Fibroblast of lung (primary cell): Measurements from ENCODE around the gene LINC00237. TPM values are rescaled to one million over a fixed set of nuclear protein-coding genes. Genes with fewer than 3 reads are reported as not detected.

Source experiments
- DNase-seq, 2 donors: peaks; one replicate each; pipeline versions ENCODE4 v3.0.0 to v3.0.0-alpha.2; 2010; ENCODE audit warnings: low read depth in 2 of 2
- H2AFZ ChIP-seq: 2 replicates; pipeline ENCODE4 v1.5.1; 2012; ENCODE audit warnings: low read length, control low read depth, inconsistent platforms
- H3K27ac ChIP-seq: 2 replicates; pipeline ENCODE4 v1.5.1; 2011; ENCODE audit warnings: low read length, control low read depth; ENCODE audit not compliant: insufficient read depth
- H3K27me3 ChIP-seq: 2 replicates; pipeline ENCODE4 v1.5.1; 2011; ENCODE audit warnings: mild to moderate bottlenecking, low read length; ENCODE audit not compliant: control insufficient read depth, insufficient read depth
- H3K36me3 ChIP-seq: 2 replicates; pipeline ENCODE4 v1.5.1; 2011; ENCODE audit warnings: low read length; ENCODE audit not compliant: control insufficient read depth, insufficient read depth
- H3K4me1 ChIP-seq: 2 replicates; pipeline ENCODE4 v1.5.1; 2011; ENCODE audit warnings: low read length; ENCODE audit not compliant: control insufficient read depth, insufficient read depth; ENCODE audit errors: extremely low read depth
- H3K4me2 ChIP-seq: 2 replicates; pipeline ENCODE4 v1.5.1; 2011; ENCODE audit warnings: low read length, control low read depth; ENCODE audit not compliant: insufficient read depth; ENCODE audit errors: extremely low read depth
- H3K4me3 ChIP-seq, 4 experiments: fragments of 200-600 bp in 1 of 4; sonication (generic) in 1 of 4; replicated peaks in 1 of 4; 2 replicates each; pipeline ENCODE4 v1.5.1; 2011 to 2016; ENCODE audit warnings: low read length in 4 of 4, low read depth in 3 of 4, mild to moderate bottlenecking in 3 of 4, control low read depth in 2 of 4, inconsistent platforms in 1 of 4, mixed read lengths in 1 of 4; ENCODE audit not compliant: insufficient read depth in 1 of 4; ENCODE audit errors: control extremely low read depth in 1 of 4
- H3K79me2 ChIP-seq: 2 replicates; pipeline ENCODE4 v1.5.1; 2012; ENCODE audit warnings: mild to moderate bottlenecking, low read length, inconsistent platforms; ENCODE audit not compliant: control insufficient read depth, insufficient read depth
- H3K9ac ChIP-seq: 2 replicates; pipeline ENCODE4 v1.5.1; 2011; ENCODE audit warnings: mild to moderate bottlenecking, low read length, control low read depth; ENCODE audit not compliant: insufficient read depth
- H3K9me3 ChIP-seq: 2 replicates; pipeline ENCODE4 v1.5.1; 2012; ENCODE audit warnings: low read depth, low read length; ENCODE audit not compliant: control insufficient read depth, insufficient read depth
- H4K20me1 ChIP-seq: 2 replicates; pipeline ENCODE4 v1.5.1; 2011; ENCODE audit warnings: low read length; ENCODE audit not compliant: control insufficient read depth, insufficient read depth; ENCODE audit errors: extremely low read depth
- EZH2 ChIP-seq: IDR thresholded peaks from 2 replicates; pipeline ENCODE4 v1.5.1; 2012; ENCODE audit warnings: low read length, control low read depth, mild to moderate bottlenecking; ENCODE audit errors: missing control alignments
- polyA plus RNA-seq, 2 donors: library from polyadenylated mRNA; depleted of rRNA in 1 of 2; stranded (reverse) in 1 of 2; unstranded in 1 of 2; fragments of >200 nt; gene quantifications; 2 replicates each; pipeline ENCODE4 v1.2.1, GENCODE V29; 2011 to 2012; ENCODE audit warnings: missing spikeins in 1 of 2
- total RNA-seq: library from RNA; depleted of rRNA; stranded (reverse); fragments of >200 nt; gene quantifications from 2 replicates; pipeline ENCODE4 v1.2.1, GENCODE V29; 2014
- TF ChIP-seq, protein P1 (sequence below), 2 donors: IDR thresholded peaks in 1 of 2; conservative IDR thresholded peaks in 1 of 2; 1 replicate in 1 of 2; 2 replicates in 1 of 2; pipeline ENCODE4 v1.5.1; 2011 to 2012; ENCODE audit warnings: low read length in 2 of 2, control low read depth in 1 of 2, inconsistent platforms in 1 of 2, low read depth in 1 of 2, mild to moderate bottlenecking in 1 of 2

Gene LINC00237
- total and polyA plus RNA-seq, 2 donors (not counting 1 experiment from before 2014, with no cell fraction given), result not detected

DNA sequence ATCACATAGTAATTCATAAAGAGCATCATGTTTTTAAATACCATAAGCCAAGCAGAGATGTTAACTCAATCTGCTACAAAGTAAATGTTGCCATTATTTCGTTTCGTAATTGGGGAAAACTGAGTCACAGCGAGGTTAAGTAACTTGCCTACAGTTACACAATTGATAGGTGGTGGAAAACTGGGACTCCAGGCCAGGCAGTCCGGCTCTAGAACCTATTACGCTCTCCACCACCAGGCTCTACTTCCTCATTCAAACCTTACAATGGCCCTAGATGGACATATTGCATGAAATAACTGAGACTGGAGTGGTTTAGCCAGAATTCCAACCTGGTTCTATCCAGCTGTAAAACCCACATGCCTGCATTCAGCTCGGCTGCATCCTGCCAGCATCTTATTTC, 58.2 kb downstream of the LINC00237 start:
- Histone ChIP-seq H2AFZ (no peak overlapping the region), H3K27me3 (no peaks in the 10 kb centered on the region), H3K4me1 (no peaks in the 10 kb centered on the region), H4K20me1 (no peaks in the 10 kb centered on the region), H3K79me2 (no peaks in the 10 kb centered on the region), H3K36me3 (no peaks in the 10 kb centered on the region), H3K9me3 (no peaks in the 10 kb centered on the region), H3K9ac (no peak overlapping the region), H3K27ac (no peak overlapping the region), H3K4me2 (no peak overlapping the region), H3K4me3 (no peak overlapping the region)
- no peak for DNase-seq
- TF ChIP-seq EZH2, result no peak
- TF ChIP-seq, protein P1, sequence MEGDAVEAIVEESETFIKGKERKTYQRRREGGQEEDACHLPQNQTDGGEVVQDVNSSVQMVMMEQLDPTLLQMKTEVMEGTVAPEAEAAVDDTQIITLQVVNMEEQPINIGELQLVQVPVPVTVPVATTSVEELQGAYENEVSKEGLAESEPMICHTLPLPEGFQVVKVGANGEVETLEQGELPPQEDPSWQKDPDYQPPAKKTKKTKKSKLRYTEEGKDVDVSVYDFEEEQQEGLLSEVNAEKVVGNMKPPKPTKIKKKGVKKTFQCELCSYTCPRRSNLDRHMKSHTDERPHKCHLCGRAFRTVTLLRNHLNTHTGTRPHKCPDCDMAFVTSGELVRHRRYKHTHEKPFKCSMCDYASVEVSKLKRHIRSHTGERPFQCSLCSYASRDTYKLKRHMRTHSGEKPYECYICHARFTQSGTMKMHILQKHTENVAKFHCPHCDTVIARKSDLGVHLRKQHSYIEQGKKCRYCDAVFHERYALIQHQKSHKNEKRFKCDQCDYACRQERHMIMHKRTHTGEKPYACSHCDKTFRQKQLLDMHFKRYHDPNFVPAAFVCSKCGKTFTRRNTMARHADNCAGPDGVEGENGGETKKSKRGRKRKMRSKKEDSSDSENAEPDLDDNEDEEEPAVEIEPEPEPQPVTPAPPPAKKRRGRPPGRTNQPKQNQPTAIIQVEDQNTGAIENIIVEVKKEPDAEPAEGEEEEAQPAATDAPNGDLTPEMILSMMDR (conservative IDR thresholded peaks at IDR 0.05 in 1 of 2, IDR thresholded peaks at IDR 0.05 in 1 of 2; ENCODE audit: low read depth in 1 of 2, low read length in 2 of 2), result no peak

DNA sequence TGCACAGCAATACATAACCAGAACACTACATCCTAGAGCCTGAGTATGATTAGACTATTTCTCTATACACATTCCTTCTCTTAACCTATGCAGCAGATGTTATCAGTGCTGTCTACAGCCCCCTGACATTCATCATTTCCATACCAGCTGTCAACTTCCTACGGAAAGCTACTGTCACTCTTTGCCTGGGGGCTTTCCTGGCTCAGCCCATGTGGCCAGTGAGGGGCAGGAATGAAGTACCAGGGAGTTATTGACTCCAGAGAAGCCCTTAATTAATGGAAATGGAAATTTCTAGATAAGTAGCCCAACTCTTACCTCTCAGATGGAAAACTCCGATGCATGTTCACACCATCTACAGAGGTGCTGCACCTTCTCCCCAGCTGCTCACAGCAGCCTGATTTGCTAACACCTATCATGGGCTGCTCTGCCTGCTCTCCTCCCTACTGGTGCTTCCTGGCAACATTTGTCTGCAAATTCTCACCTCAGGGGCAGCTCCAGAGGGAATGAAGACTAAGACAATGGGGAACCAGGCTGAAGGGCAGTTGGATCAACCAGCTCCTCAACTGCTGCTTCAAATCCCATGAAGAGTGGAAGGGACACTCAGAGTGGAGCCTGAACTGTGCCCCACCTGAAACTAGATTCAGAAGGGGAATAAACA, 59.6 kb downstream of the LINC00237 start:
- Histone ChIP-seq H3K4me3 (no peak overlapping the region), H3K4me2 (no peak overlapping the region), H4K20me1 (no peaks in the 10 kb centered on the region), H3K27ac (no peak overlapping the region), H3K9me3 (no peaks in the 10 kb centered on the region), H3K79me2 (no peaks in the 10 kb centered on the region), H3K4me1 (no peaks in the 10 kb centered on the region), H3K27me3 (no peaks in the 10 kb centered on the region), H3K36me3 (no peaks in the 10 kb centered on the region), H2AFZ (no peak overlapping the region), H3K9ac (no peak overlapping the region)
- TF ChIP-seq, protein P1 (conservative IDR thresholded peaks at IDR 0.05 in 1 of 2, IDR thresholded peaks at IDR 0.05 in 1 of 2; ENCODE audit: low read depth in 1 of 2, low read length in 2 of 2), result no peak
- TF ChIP-seq EZH2, result no peak
- no peak for DNase-seq

Other genes starting within 250 kb of the LINC00237 start
- gene KIZ, start 19.7 kb upstream of the LINC00237 start, total RNA-seq, result 23.5 and 25.9 TPM in 2 replicates
- gene KIZ, start 19.7 kb upstream of the LINC00237 start, polyA plus RNA-seq, result 7.0 and 11.5 TPM in 2 replicates
- 91.7 and 99.3 TPM in 2 replicates for gene XRN2, start 197.0 kb upstream of the LINC00237 start, total RNA-seq
- gene XRN2, start 197.0 kb upstream of the LINC00237 start, polyA plus RNA-seq, result 99.6 and 103 TPM in 2 replicates